Erythroblast (primary cell): Measurements from ENCODE around the gene TRAF2.

Source experiments
- GATA1 ChIP-seq: IDR thresholded peaks from 2 replicates; pipeline ENCODE4 v1.6.1; 2011; ENCODE audit warnings: low read depth, mild to moderate bottlenecking, control low read depth, low read length, moderate library complexity
- POLR2A ChIP-seq: IDR thresholded peaks from 2 replicates; pipeline ENCODE4 v1.6.1; 2011; ENCODE audit warnings: mild to moderate bottlenecking, low read length

GRCh38 chr9:136970361-136970760 is 84.0 kb downstream of the TRAF2 start:
- TF ChIP-seq POLR2A (no peak), GATA1 (no peak)
